Kidney (tissue), 14 donors: ENCODE data around the gene PSMB9. TPM values are rescaled to one million over a fixed set of nuclear protein-coding genes. Genes with fewer than 3 reads are reported as not detected.

Source experiments
- DNase-seq, 5 donors: peaks; one replicate each; pipeline ENCODE4 v3.0.0-alpha.2; 2013 to 2020
- FAIRE-seq: peaks from 2 replicates; lab custom pipeline; 2012; peaks lifted over from hg19 to GRCh38; lab: Jason Lieb, UNC
- H3K27ac ChIP-seq, 2 donors: one replicate each; pipeline ENCODE4 v1.7.0; 2013; ENCODE audit warnings: low read depth in 2 of 2, low read length in 2 of 2, inconsistent platforms in 1 of 2
- H3K27me3 ChIP-seq: one replicate; pipeline ENCODE4 v1.7.1; 2013; ENCODE audit warnings: low read length, inconsistent platforms; ENCODE audit not compliant: control insufficient read depth, insufficient read depth
- H3K36me3 ChIP-seq, 3 donors: one replicate each; pipeline versions ENCODE4 v1.7.0 to v1.7.1; 2013; ENCODE audit warnings: low read length in 3 of 3, control low read depth in 1 of 3, inconsistent platforms in 1 of 3; ENCODE audit not compliant: insufficient read depth in 3 of 3, control insufficient read depth in 2 of 3
- H3K4me1 ChIP-seq, 3 donors: one replicate each; pipeline versions ENCODE4 v1.7.0 to v1.7.1; 2013; ENCODE audit warnings: low read length in 3 of 3, inconsistent platforms in 1 of 3, low read depth in 1 of 3; ENCODE audit not compliant: control insufficient read depth in 2 of 3, insufficient read depth in 2 of 3
- H3K4me3 ChIP-seq, 3 donors: one replicate each; pipeline versions ENCODE4 v1.7.0 to v1.8.1; 2013; ENCODE audit warnings: low read length in 3 of 3, control low read depth in 1 of 3, inconsistent platforms in 1 of 3
- H3K9ac ChIP-seq, 3 donors: one replicate each; pipeline versions ENCODE4 v1.7.0 to v1.7.1; 2013; ENCODE audit warnings: low read length in 3 of 3, control low read depth in 1 of 3, inconsistent platforms in 1 of 3
- H3K9me3 ChIP-seq, 3 donors: one replicate each; pipeline versions ENCODE4 v1.7.0 to v1.7.1; 2013; ENCODE audit warnings: low read length in 3 of 3, control low read depth in 1 of 3, inconsistent platforms in 1 of 3; ENCODE audit not compliant: control insufficient read depth in 2 of 3, insufficient read depth in 1 of 3
- intact Hi-C: fragments of 100-400 bp; cut with DNase I; formaldehyde crosslinking; loops from one replicate; pipeline ENCODE4 v1.11.1; 2022
- polyA plus RNA-seq: library from polyadenylated mRNA; stranded (reverse); fragments of 350-450 nt; fragmentation: Illumina TruSeq; extraction: RNeasy Lipid Tissue Mini Kit (QIAGEN cat#74804); gene quantifications from one replicate; pipeline ENCODE4 v1.2.3, GENCODE V29; 2014; ENCODE audit warnings: low read depth, low replicate concordance; ENCODE audit not compliant: insufficient read depth
- total RNA-seq: library from RNA; stranded (reverse); fragmentation: NEBNext Ultra II Directional; extraction: Animal tissue kit (Norgen Biotek cat#: 25700); gene quantifications from one replicate; pipeline ENCODE4 v1.2.1, GENCODE V29; 2021
- TF ChIP-seq, protein P1 (sequence below): IDR thresholded peaks from 3 replicates; pipeline ENCODE4 v1.5.1; 2012; ENCODE audit warnings: mild to moderate bottlenecking, moderate library complexity, borderline replicate concordance; ENCODE audit not compliant: insufficient read depth; ENCODE audit errors: extremely low read depth
- donor health status: control.
- donor health status: control.
- donor health status: control.
- donor health status: control.
- donor health status: control.
- donor health status: DM: yes; HTN: yes; CAD: no.
- donor health status: Normal renal cell carcinoma (clear cell type).

The PSMB9 gene
- total and polyA plus RNA-seq, 2 donors from 2014 or later: 52.8 to 56.6 TPM

- no peak overlapping the region for H3K4me3 ChIP-seq
- FAIRE-seq (no peak), DNase-seq (no peak)
- H3K4me1 ChIP-seq: peaks cover 0 to 18% (median 0%) of the 10 kb centered on the region in 3 donors
- TF ChIP-seq, protein P1, sequence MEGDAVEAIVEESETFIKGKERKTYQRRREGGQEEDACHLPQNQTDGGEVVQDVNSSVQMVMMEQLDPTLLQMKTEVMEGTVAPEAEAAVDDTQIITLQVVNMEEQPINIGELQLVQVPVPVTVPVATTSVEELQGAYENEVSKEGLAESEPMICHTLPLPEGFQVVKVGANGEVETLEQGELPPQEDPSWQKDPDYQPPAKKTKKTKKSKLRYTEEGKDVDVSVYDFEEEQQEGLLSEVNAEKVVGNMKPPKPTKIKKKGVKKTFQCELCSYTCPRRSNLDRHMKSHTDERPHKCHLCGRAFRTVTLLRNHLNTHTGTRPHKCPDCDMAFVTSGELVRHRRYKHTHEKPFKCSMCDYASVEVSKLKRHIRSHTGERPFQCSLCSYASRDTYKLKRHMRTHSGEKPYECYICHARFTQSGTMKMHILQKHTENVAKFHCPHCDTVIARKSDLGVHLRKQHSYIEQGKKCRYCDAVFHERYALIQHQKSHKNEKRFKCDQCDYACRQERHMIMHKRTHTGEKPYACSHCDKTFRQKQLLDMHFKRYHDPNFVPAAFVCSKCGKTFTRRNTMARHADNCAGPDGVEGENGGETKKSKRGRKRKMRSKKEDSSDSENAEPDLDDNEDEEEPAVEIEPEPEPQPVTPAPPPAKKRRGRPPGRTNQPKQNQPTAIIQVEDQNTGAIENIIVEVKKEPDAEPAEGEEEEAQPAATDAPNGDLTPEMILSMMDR: no peak
- intact Hi-C loops: no loop called here
- no peak overlapping the region for H3K27ac ChIP-seq
- H3K9ac ChIP-seq: no peak overlapping the region
- peaks cover 0 to 16% (median 3%) of the 10 kb centered on the region in 3 donors for H3K36me3 ChIP-seq
- no peaks in the 10 kb centered on the region for H3K27me3 ChIP-seq
- no peaks in the 10 kb centered on the region for H3K9me3 ChIP-seq
Measured at GRCh38 chr6:32842021-32842650, 11.9 kb upstream of the PSMB9 start.

DNA sequence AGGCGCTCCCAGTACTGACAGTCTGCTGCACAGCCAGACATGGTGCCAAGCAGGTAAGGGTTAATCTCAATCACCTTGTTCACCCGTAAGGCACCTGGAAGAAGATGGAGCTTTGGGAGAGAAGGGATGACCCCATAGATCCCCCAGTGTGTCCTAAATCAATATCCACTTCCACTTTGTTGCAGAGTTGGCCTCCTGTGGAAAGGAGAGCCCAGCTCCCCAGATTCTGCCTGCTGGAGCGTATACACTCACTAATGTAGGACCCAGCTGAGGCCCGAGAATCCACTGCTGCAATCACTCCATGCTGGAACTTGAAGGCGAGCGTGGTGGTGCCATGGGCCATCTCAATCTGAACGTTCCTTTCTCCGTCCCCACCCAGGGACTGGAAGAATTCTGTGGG lies 11.3 kb upstream of the PSMB9 start:
- peak overlapping the region in 2 of 3 donors; percentile 93 to 97 for H3K4me3 ChIP-seq
- FAIRE-seq (no peak), DNase-seq (no peak)
- intact Hi-C loops: no loop called here
- peak overlapping the region in 1 of 3 donors; percentile 95 for H3K9ac ChIP-seq
- peak overlapping the region in 1 of 2 donors; percentile 97 for H3K27ac ChIP-seq
- H3K27me3 ChIP-seq: no peaks in the 10 kb centered on the region
- TF ChIP-seq, protein P1: no peak
- H3K9me3 ChIP-seq: no peaks in the 10 kb centered on the region
- peaks cover 0 to 20% (median 9%) of the 10 kb centered on the region in 3 donors for H3K36me3 ChIP-seq
- H3K4me1 ChIP-seq: peaks cover 0 to 16% (median 0%) of the 10 kb centered on the region in 3 donors

GRCh38 chr6:32843331-32843978 lies 10.5 kb upstream of the PSMB9 start:
- no peaks in the 10 kb centered on the region for H3K27me3 ChIP-seq
- peak in 2 of 5 donors; percentile 29 to 85 for DNase-seq
- TF ChIP-seq, protein P1: no peak
- peak overlapping the region; percentile 91 to 97 for H3K27ac ChIP-seq
- FAIRE-seq: no peak
- peaks cover 0 to 15% (median 0%) of the 10 kb centered on the region in 3 donors for H3K4me1 ChIP-seq
- no peaks in the 10 kb centered on the region for H3K9me3 ChIP-seq
- H3K9ac ChIP-seq: peak overlapping the region; percentile 86 to 98 (median 95)
- H3K36me3 ChIP-seq: peaks cover 0 to 26% (median 16%) of the 10 kb centered on the region in 3 donors
- intact Hi-C loops: no loop called here
- peak overlapping the region; percentile 93 to 97 (median 95) for H3K4me3 ChIP-seq
